H54 (cell line): Measurements from ENCODE around the gene CAPSL.
"Not testable (repeated sequence)": the region's sequence is repeated elsewhere in the genome, so short reads cannot be mapped to it uniquely, and the experiment has no call there.

Experiments used
- DNase-seq: peaks from one replicate; pipeline ENCODE4 v3.0.0; 2011; ENCODE audit warnings: low spot score, mixed read lengths; ENCODE audit not compliant: insufficient read length
- FAIRE-seq: peaks from 3 replicates; lab custom pipeline; 2011; peaks lifted over from hg19 to GRCh38; lab: Jason Lieb, UNC
- POLR2A ChIP-seq: IDR thresholded peaks from 2 replicates; pipeline ENCODE4 v1.6.1; 2011; ENCODE audit warnings: low read depth, mild to moderate bottlenecking, low read length

The CAPSL gene

GRCh38 chr5:35938568-35939227, at the start of gene CAPSL:
TSS of gene CAPSL (minus strand) at chr5:35938622. CDS start at chr5:35921120, 17,502 bp downstream.
- DNase-seq (no peak), FAIRE-seq (no peak)
- no peak for TF ChIP-seq POLR2A

GRCh38 chr5:35987776-35988175, 49.4 kb upstream of the CAPSL start:
- TF ChIP-seq POLR2A = no peak
- FAIRE-seq = no peak

GRCh38 chr5:35979715-35980114, 41.3 kb upstream of the CAPSL start:
- FAIRE-seq (no peak), DNase-seq (no peak)
- TF ChIP-seq POLR2A = no peak

More at GRCh38 chr5:35987776-35988175, 49.4 kb upstream of the CAPSL start:
- no peak for DNase-seq

DNA sequence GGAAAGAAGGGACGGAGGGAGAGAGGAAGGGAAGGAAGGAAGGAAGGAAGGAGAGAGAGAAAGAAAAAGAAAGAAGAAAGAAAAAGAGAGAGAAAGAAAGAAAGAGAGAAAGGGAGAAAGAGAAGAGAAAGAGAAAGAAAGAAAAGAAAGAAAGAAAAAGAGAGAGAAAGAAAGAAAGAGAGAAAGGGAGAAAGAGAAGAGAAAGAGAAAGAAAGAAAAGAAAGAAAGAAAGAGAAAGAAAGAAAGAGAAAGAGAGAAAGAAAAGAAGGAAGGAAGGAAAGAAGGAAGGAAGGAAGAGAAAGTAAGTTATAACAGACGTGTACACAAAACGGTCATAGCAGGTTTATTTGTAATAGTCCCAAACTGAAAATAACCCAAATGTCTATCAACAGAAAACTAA, 38.4 kb upstream of the CAPSL start:
- not testable (repeated sequence) for FAIRE-seq, DNase-seq

GRCh38 chr5:35974570-35974969, 36.1 kb upstream of the CAPSL start:
- no peak for FAIRE-seq
- no peak for DNase-seq
- no peak for TF ChIP-seq POLR2A

GRCh38 chr5:35971878-35972210, 33.4 kb upstream of the CAPSL start:
- no peak for TF ChIP-seq POLR2A
- no peak for FAIRE-seq
- no peak for DNase-seq

- no peak for TF ChIP-seq POLR2A
- FAIRE-seq (no peak), DNase-seq (no peak)
These were observed 32.9 kb upstream of the CAPSL start for GRCh38 chr5:35971186-35971877.

GRCh38 chr5:35963381-35963843, 25.0 kb upstream of the CAPSL start:
- no peak for TF ChIP-seq POLR2A
- no peak for FAIRE-seq
- no peak for DNase-seq

GRCh38 chr5:35960328-35960727, 21.9 kb upstream of the CAPSL start:
- DNase-seq (no peak), FAIRE-seq (no peak)
- TF ChIP-seq POLR2A = no peak

DNA sequence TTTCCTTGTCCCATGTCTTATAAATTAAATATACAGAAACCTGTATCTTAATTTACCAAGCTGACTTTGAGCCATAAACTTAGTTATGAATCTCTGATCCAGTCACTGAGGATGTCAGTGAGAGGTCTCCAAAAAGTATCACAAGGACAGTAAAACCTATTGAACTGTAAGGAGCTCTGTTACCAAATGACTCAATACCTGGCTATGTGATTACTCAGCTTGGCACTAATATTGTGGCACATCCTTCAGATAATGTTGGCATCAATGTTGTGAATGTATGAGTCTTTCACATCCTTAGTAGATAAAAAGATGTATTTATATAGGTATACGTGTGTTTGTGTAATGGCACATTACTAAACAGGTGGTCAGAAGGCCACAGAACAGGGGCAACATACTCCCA, 18.0 kb upstream of the CAPSL start:
- TF ChIP-seq POLR2A = no peak
- DNase-seq (no peak), FAIRE-seq (no peak)

- DNase-seq = no peak
- TF ChIP-seq POLR2A = no peak
- FAIRE-seq = no peak
These were observed 15.8 kb upstream of the CAPSL start for GRCh38 chr5:35954175-35954574.

- DNase-seq (no peak), FAIRE-seq (no peak)
- TF ChIP-seq POLR2A = no peak
These were observed 8.7 kb upstream of the CAPSL start for GRCh38 chr5:35947085-35947484.

- TF ChIP-seq POLR2A = no peak
- DNase-seq (no peak), FAIRE-seq (no peak)
These were observed 1.2 kb upstream of the CAPSL start for GRCh38 chr5:35939639-35940038.

DNA sequence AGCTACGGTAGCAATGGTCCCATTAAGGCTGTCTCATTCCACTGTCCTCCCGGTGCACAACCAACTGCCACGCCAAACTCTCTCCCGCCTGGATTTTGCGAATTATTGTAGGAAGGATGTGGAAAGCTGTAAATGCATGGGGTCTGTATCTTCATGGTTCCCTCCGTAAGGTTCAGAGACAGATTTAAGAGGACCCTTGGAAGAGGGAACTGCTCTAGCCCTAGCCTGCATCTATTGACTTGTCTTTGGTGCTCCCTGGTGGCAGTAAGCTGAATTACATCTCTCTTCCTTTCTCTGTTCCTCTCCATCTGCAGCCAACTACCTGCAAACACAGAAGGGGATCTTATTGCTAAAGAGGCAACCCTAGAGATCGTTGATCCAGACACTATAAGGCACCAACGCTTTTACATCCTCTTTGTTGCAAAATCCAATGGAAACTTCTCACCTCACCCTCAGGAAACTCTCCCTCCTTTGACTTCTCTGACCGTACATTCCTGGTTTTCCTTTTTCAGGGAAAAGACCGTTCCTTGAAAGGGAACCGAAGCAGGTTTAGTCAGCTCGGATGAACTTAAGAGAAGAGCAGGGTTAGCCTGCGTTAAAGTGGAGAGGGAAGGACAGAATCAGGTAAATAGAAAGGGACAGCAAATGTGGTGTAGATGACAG, 11.9 kb downstream of the CAPSL start:
- peak; percentile 55 for FAIRE-seq
- DNase-seq = peak; percentile 30
- no peak for TF ChIP-seq POLR2A
